Stimulated activated CD8-positive, alpha-beta memory T cell treated with anti-CD3 and anti-CD28 coated beads, Interleukin-7, amount 100 ng/mL, for 1 hour (primary cell): ENCODE data around the gene KIF25.
"Not testable (repeated sequence)": the region's sequence is repeated elsewhere in the genome, so short reads cannot be mapped to it uniquely, and the experiment has no call there.

Experiments
- DNase-seq, 2 donors: peaks; one replicate each; pipeline ENCODE4 v3.0.0-alpha.2; 2020; ENCODE audit warnings: low read depth in 2 of 2

KIF25 gene

GRCh38 chr6:167974640-167975344, 22.7 kb upstream of the KIF25 start:
- no peak for DNase-seq

GRCh38 chr6:167975458-167975857, 22.0 kb upstream of the KIF25 start:
- no peak for DNase-seq

GRCh38 chr6:167976116-167976657, 21.3 kb upstream of the KIF25 start:
- not testable (repeated sequence) for DNase-seq

GRCh38 chr6:167976708-167977107, 20.8 kb upstream of the KIF25 start:
- DNase-seq: no peak

GRCh38 chr6:167977717-167978467, 19.6 kb upstream of the KIF25 start:
- no peak for DNase-seq

- DNase-seq: no peak
Measured at GRCh38 chr6:167978607-167979006, 18.9 kb upstream of the KIF25 start.

- DNase-seq: no peak
Measured at GRCh38 chr6:167979436-167980139, 17.9 kb upstream of the KIF25 start.

GRCh38 chr6:167980911-167981580, 16.4 kb upstream of the KIF25 start:
- DNase-seq: no peak

GRCh38 chr6:167981916-167982462, 15.5 kb upstream of the KIF25 start:
- no peak for DNase-seq

- no peak for DNase-seq
Measured at GRCh38 chr6:167984144-167984719, 13.2 kb upstream of the KIF25 start.

GRCh38 chr6:167984876-167985604, 12.4 kb upstream of the KIF25 start:
- no peak for DNase-seq

- no peak for DNase-seq
Measured at GRCh38 chr6:167985911-167986595, 11.4 kb upstream of the KIF25 start.

- DNase-seq: no peak
Measured at GRCh38 chr6:167987396-167988153, 9.9 kb upstream of the KIF25 start.

GRCh38 chr6:167988154-167988495, 9.3 kb upstream of the KIF25 start:
- DNase-seq: no peak

GRCh38 chr6:167988945-167989841, 8.3 kb upstream of the KIF25 start:
- DNase-seq: no peak

GRCh38 chr6:167990016-167990945, 7.2 kb upstream of the KIF25 start:
- no peak for DNase-seq

- no peak for DNase-seq
Measured at GRCh38 chr6:167993169-167993568, 4.3 kb upstream of the KIF25 start.
